ENCODE measurements around the gene NXPE1.

Gene NXPE1

DNA sequence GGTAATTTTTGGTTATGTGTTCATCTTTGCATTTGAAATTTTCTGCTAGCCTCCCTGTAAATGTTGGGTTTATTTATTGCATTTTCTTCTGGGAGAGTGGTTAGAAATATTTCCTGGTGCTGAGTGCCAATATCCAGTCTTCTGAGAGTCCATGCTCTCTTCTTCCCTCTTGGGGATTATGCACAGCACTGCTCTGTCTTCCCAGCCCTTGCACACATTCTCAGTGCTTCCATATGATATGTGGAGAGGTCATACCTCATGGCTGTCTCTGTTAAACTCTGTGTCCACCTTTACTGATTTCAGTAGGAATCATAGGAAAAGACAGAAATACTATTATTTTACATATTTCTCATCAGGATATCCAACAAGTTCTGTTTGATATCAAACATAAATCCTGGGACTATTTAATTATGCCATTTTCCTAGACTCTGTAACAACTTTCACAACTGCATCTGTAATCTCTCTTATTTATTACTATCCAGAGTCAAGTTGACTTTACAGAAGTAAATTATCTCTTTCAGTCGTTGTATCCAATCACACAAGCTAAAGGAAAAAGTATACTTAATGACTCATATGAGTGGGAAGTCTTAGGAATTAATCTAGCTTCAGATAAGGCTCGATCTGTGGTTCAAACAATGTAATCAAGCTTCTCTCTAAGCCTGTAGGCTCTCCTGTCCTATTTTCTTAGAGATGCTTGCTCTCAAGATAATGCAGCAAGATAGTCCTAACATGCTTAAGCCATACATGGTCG, 2.7 kb upstream of the NXPE1 start:
- no peak for DNase-seq

GRCh38 chr11:114556135-114556534, 3.5 kb downstream of the NXPE1 start:
- DNase-seq = no peak

GRCh38 chr11:114553642-114554041, 6.0 kb downstream of the NXPE1 start:
- DNase-seq = no peak

DNA sequence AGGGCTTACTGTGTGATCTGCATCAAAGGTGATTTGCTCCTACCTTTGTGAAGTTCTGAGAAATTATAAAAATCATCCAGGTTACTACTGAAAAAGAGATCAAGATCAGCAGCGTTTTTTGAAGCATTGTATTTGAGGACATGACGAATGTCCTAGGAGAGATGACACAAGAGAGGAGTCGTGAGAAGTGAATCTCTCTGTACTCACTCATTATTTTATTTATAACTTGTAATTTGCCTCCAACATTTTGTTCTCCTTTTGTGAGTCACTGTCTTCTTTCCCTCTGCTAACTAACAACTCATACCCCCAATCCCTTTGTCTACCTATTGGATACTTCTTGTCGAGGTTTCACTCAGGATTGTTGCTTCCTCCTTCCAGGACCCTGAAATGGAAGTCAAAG, 8.6 kb downstream of the NXPE1 start:
- no peak for DNase-seq

GRCh38 chr11:114525682-114526081, 34.0 kb downstream of the NXPE1 start:
- DNase-seq = no peak

- DNase-seq = no peak
Measured at GRCh38 chr11:114524122-114524521, 35.6 kb downstream of the NXPE1 start.

GRCh38 chr11:114522818-114523217, 36.9 kb downstream of the NXPE1 start:
- DNase-seq = no peak

GRCh38 chr11:114511538-114511937, 48.1 kb downstream of the NXPE1 start:
- DNase-seq = no peak

- DNase-seq = no peak
Measured at GRCh38 chr11:114511079-114511478, 48.6 kb downstream of the NXPE1 start.

- DNase-seq = no peak
Measured at GRCh38 chr11:114501901-114502300, 57.8 kb downstream of the NXPE1 start.

DNA sequence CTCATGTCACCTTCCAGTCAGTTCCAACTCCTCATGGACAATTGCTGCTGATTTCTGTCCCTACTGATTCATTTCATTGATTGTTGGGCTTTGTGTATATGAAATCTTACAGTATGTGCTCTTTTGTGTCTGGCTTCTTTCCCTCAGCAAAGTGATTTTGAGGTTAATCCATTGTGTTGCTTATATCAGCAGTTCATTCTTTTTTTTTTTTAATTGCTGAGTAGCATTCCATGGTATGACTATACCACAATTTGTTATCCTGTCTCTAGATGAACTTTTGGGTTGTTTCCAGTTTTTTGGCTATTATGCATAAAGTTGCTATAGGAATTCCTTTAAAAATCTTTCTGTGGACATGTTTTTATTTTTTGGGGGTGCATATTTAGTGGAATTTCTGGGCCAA, 59.9 kb downstream of the NXPE1 start:
- no peak for DNase-seq

DNA sequence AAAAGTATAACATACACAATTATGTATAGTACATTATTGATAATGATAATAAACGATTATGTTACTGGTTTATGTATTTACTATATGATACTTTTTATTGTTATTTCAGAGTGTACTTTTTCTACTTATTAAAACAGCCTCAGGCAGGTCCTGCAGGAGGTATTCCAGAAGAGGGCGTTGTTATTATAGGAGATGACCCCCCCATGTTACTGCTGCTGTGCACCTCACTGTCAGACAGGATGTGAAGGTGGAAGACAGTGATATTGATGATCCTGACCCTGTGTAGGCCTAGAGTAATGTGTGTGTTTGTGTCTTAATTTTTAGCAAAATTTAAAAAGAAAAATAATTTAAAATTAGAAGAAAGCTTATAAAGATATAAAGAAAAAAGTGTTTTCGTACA, 62.8 kb downstream of the NXPE1 start:
- DNase-seq = no peak

- DNase-seq = no peak
Measured at GRCh38 chr11:114483929-114484328, 75.8 kb downstream of the NXPE1 start.

- DNase-seq = no peak
Measured at GRCh38 chr11:114482114-114482513, 77.6 kb downstream of the NXPE1 start.

- DNase-seq = no peak
Measured at GRCh38 chr11:114479331-114479730, 80.3 kb downstream of the NXPE1 start.

GRCh38 chr11:114478768-114479167, 80.9 kb downstream of the NXPE1 start:
- no peak for DNase-seq

- no peak for DNase-seq
Measured at GRCh38 chr11:114478001-114478410, 81.7 kb downstream of the NXPE1 start.

DNA sequence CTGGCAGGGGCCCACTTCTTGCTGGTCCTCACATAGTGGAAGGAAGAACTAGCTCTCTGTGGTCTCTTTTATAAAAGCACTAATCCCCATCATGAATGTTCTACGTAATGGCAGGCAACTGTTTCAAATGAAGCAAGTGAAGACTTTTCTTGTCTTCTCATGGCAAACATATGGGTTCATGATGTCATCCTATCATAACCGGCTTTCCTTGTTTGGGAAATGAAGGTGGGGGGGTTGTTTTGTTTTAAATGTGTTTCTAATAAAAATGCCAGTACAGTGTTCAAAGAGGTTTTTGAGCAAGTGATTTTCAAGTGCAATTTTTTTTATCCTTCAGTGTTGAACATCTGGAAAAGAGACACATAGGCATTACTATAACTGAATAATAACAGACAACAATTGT, 87.0 kb downstream of the NXPE1 start:
- DNase-seq = no peak
